ENCODE measurements around the gene CELSR1. TPM values are rescaled to one million over a fixed set of nuclear protein-coding genes. Genes with fewer than 3 reads are reported as not detected.
"Not testable (repeated sequence)": the region's sequence is repeated elsewhere in the genome, so short reads cannot be mapped to it uniquely, and the experiment has no call there.

The CELSR1 gene
- polyA plus RNA-seq, 3 donors = 0.61 to 1.9 (median 1.2) TPM

GRCh38 chr22:46407748-46408147 lies 129.7 kb downstream of the CELSR1 start:
- WGBS, 3 donors = 84 to 91% (median 91%) methylated on average over 16 of the region's 16 CpGs
- no peak overlapping the region for H3K27ac ChIP-seq (ENCODE audit: low read depth, low read length)

GRCh38 chr22:46406791-46407190 lies 130.6 kb downstream of the CELSR1 start:
- WGBS, 3 donors = 80 to 87% (median 83%) methylated on average over 15 of the region's 15 CpGs
- H3K27ac ChIP-seq (ENCODE audit: low read depth, low read length) = no peak overlapping the region

- WGBS, 3 donors = 89 to 93% (median 92%) methylated on average over 8 of the region's 8 CpGs
Observed at GRCh38 chr22:46406349-46406748, 131.1 kb downstream of the CELSR1 start.

GRCh38 chr22:46405901-46406300 lies 131.5 kb downstream of the CELSR1 start:
- WGBS, 3 donors = 85 to 88% (median 87%) methylated on average over 4 of the region's 4 CpGs

More at GRCh38 chr22:46406349-46406748, 131.1 kb downstream of the CELSR1 start:
- no peak overlapping the region for H3K27ac ChIP-seq (ENCODE audit: low read depth, low read length)

GRCh38 chr22:46403880-46404279 lies 133.5 kb downstream of the CELSR1 start:
- not testable (repeated sequence) for H3K27ac ChIP-seq (ENCODE audit: low read depth, low read length)
- WGBS, 3 donors = 86 to 91% (median 87%) methylated on average over 6 to 7 of the region's 7 CpGs

More at GRCh38 chr22:46405901-46406300, 131.5 kb downstream of the CELSR1 start:
- no peak overlapping the region for H3K27ac ChIP-seq (ENCODE audit: low read depth, low read length)

GRCh38 chr22:46402505-46402904 lies 134.9 kb downstream of the CELSR1 start:
- 77 to 79% (median 79%) methylated on average over 2 of the region's 2 CpGs for WGBS, 3 donors

GRCh38 chr22:46401370-46401769 lies 136.1 kb downstream of the CELSR1 start:
- WGBS, 3 donors = 84 to 90% (median 89%) methylated on average over 10 of the region's 10 CpGs
- H3K27ac ChIP-seq (ENCODE audit: low read depth, low read length) = no peak overlapping the region

More at GRCh38 chr22:46402505-46402904, 134.9 kb downstream of the CELSR1 start:
- H3K27ac ChIP-seq (ENCODE audit: low read depth, low read length) = no peak overlapping the region

- 79 to 86% (median 84%) methylated on average over 16 of the region's 16 CpGs for WGBS, 3 donors
- no peak overlapping the region for H3K27ac ChIP-seq (ENCODE audit: low read depth, low read length)
Observed at GRCh38 chr22:46399251-46400024, 138.0 kb downstream of the CELSR1 start.

GRCh38 chr22:46397951-46398350 lies 139.5 kb downstream of the CELSR1 start:
- WGBS, 3 donors = 79 to 93% (median 87%) methylated on average over 19 of the region's 19 CpGs
- no peak overlapping the region for H3K27ac ChIP-seq (ENCODE audit: low read depth, low read length)

GRCh38 chr22:46397514-46397913 lies 139.9 kb downstream of the CELSR1 start:
- 65 to 88% (median 86%) methylated on average over 18 of the region's 18 CpGs for WGBS, 3 donors
- H3K27ac ChIP-seq (ENCODE audit: low read depth, low read length) = no peak overlapping the region

- WGBS, 3 donors = 81 to 86% (median 84%) methylated on average over 4 to 5 of the region's 5 CpGs
- H3K27ac ChIP-seq (ENCODE audit: low read depth, low read length) = not testable (repeated sequence)
Observed at GRCh38 chr22:46397049-46397448, 140.4 kb downstream of the CELSR1 start.

- 89 to 95% (median 94%) methylated on average over 13 of the region's 13 CpGs for WGBS, 3 donors
- H3K27ac ChIP-seq (ENCODE audit: low read depth, low read length) = no peak overlapping the region
Observed at GRCh38 chr22:46395145-46395544, 142.3 kb downstream of the CELSR1 start.

- H3K27ac ChIP-seq (ENCODE audit: low read depth, low read length) = no peak overlapping the region
- WGBS, 3 donors = 93 to 94% (median 93%) methylated on average over 14 of the region's 14 CpGs
Observed at GRCh38 chr22:46394622-46395021, 142.8 kb downstream of the CELSR1 start.

- WGBS, 3 donors = 72 to 83% (median 75%) methylated on average over 14 of the region's 14 CpGs
Observed at GRCh38 chr22:46393873-46394272, 143.5 kb downstream of the CELSR1 start.

GRCh38 chr22:46392137-46392844 lies 145.1 kb downstream of the CELSR1 start:
- WGBS, 3 donors = 87 to 90% (median 88%) methylated on average over 16 of the region's 16 CpGs
- no peak overlapping the region for H3K27ac ChIP-seq (ENCODE audit: low read depth, low read length)

More at GRCh38 chr22:46393873-46394272, 143.5 kb downstream of the CELSR1 start:
- H3K27ac ChIP-seq (ENCODE audit: low read depth, low read length) = no peak overlapping the region

- no peak overlapping the region for H3K27ac ChIP-seq (ENCODE audit: low read depth, low read length)
- WGBS, 3 donors = 88 to 94% (median 93%) methylated on average over 35 to 36 of the region's 36 CpGs
Observed at GRCh38 chr22:46391486-46392136, 145.8 kb downstream of the CELSR1 start.

- H3K27ac ChIP-seq (ENCODE audit: low read depth, low read length) = no peak overlapping the region
- 36 to 75% (median 68%) methylated on average over 32 of the region's 32 CpGs for WGBS, 3 donors
Observed at GRCh38 chr22:46390652-46391301, 146.6 kb downstream of the CELSR1 start.

GRCh38 chr22:46390105-46390651 lies 147.2 kb downstream of the CELSR1 start:
- 61 to 79% (median 79%) methylated on average over 20 of the region's 20 CpGs for WGBS, 3 donors
- H3K27ac ChIP-seq (ENCODE audit: low read depth, low read length) = no peak overlapping the region

All from adipose tissue (tissue), 3 donors.